ENCODE measurements around the gene AVL9. TPM values are rescaled to one million over a fixed set of nuclear protein-coding genes. Genes with fewer than 3 reads are reported as not detected.
"Not testable (repeated sequence)": the region's sequence is repeated elsewhere in the genome, so short reads cannot be mapped to it uniquely, and the experiment has no call there.

The AVL9 gene
- total and polyA plus RNA-seq, 2 experiments from 2014 or later = 13.1 to 33.8 TPM

GRCh38 chr7:32633446-32633845 is 138.2 kb downstream of the AVL9 start:
- H3K4me2 ChIP-seq; H3K79me2 ChIP-seq (replicated peaks; ENCODE audit: insufficient read depth); H4K20me1 ChIP-seq (replicated peaks; ENCODE audit: insufficient read depth); H3K27ac ChIP-seq (ENCODE audit: low read depth); H3K4me3 ChIP-seq; H3K9me2 ChIP-seq (ENCODE audit: insufficient read depth); H3K4me3 Mint-ChIP-seq; H3K36me3 Mint-ChIP-seq (ENCODE audit: low read depth); H3K4me1 ChIP-seq (ENCODE audit: insufficient read depth); DNase-seq (ENCODE audit: low spot score); H3F3A ChIP-seq (replicated peaks; ENCODE audit: low read depth); H3K9me3 Mint-ChIP-seq; H2AFZ ChIP-seq; H3K36me3 ChIP-seq (ENCODE audit: insufficient read depth); H3K27me3 Mint-ChIP-seq (ENCODE audit: insufficient read depth, low read depth, poor library complexity); H3K27me3 ChIP-seq (ENCODE audit: insufficient read depth): not testable (repeated sequence)
- Mint-ChIP-seq H3K4me1 (peaks cover 16% of the 10 kb centered on the region), H3K27ac (peak overlapping the region; percentile 74)
- ATAC-seq = peak; percentile 90

GRCh38 chr7:32634798-32635393 is 139.6 kb downstream of the AVL9 start:
- not testable (repeated sequence) for H3K4me3 Mint-ChIP-seq; H3K27me3 ChIP-seq (ENCODE audit: insufficient read depth); H3K27me3 Mint-ChIP-seq (ENCODE audit: insufficient read depth, low read depth, poor library complexity); H3K4me1 ChIP-seq (ENCODE audit: insufficient read depth); ATAC-seq; H4K20me1 ChIP-seq (replicated peaks; ENCODE audit: insufficient read depth); H3K79me2 ChIP-seq (replicated peaks; ENCODE audit: insufficient read depth); H3K36me3 ChIP-seq (ENCODE audit: insufficient read depth); DNase-seq (ENCODE audit: low spot score); H2AFZ ChIP-seq; H3K36me3 Mint-ChIP-seq (ENCODE audit: low read depth); H3K4me2 ChIP-seq; H3K27ac ChIP-seq (ENCODE audit: low read depth); H3K27ac Mint-ChIP-seq; H3K9me2 ChIP-seq (ENCODE audit: insufficient read depth); H3K4me3 ChIP-seq; H3F3A ChIP-seq (replicated peaks; ENCODE audit: low read depth); H3K9me3 Mint-ChIP-seq
- peaks cover 16% of the 10 kb centered on the region for H3K4me1 Mint-ChIP-seq

- H3K4me3 Mint-ChIP-seq; H3K4me3 ChIP-seq; H3K9me3 Mint-ChIP-seq; H3F3A ChIP-seq (replicated peaks; ENCODE audit: low read depth); H3K9me2 ChIP-seq (ENCODE audit: insufficient read depth); H3K27me3 ChIP-seq (ENCODE audit: insufficient read depth); H3K4me2 ChIP-seq; H3K79me2 ChIP-seq (replicated peaks; ENCODE audit: insufficient read depth); H4K20me1 ChIP-seq (replicated peaks; ENCODE audit: insufficient read depth); H3K27ac ChIP-seq (ENCODE audit: low read depth); H2AFZ ChIP-seq; H3K36me3 ChIP-seq (ENCODE audit: insufficient read depth); H3K27me3 Mint-ChIP-seq (ENCODE audit: insufficient read depth, low read depth, poor library complexity); H3K4me1 ChIP-seq (ENCODE audit: insufficient read depth); H3K36me3 Mint-ChIP-seq (ENCODE audit: low read depth); H3K27ac Mint-ChIP-seq: not testable (repeated sequence)
- DNase-seq (ENCODE audit: low spot score) (peak; percentile 45), ATAC-seq (peak; percentile 61)
- H3K4me1 Mint-ChIP-seq = peaks cover 16% of the 10 kb centered on the region
- TF ChIP-seq CTCF (conservative IDR thresholded peaks at IDR 0.05; ENCODE audit: low read depth in 2 of 2) = peak; percentile 29 to 38; a peak in 3 of 4 replicates
Observed at GRCh38 chr7:32636725-32637462, 141.6 kb downstream of the AVL9 start.

GRCh38 chr7:32637611-32638010 is 142.3 kb downstream of the AVL9 start:
- H3F3A ChIP-seq (replicated peaks; ENCODE audit: low read depth); H3K4me3 Mint-ChIP-seq; H4K20me1 ChIP-seq (replicated peaks; ENCODE audit: insufficient read depth); H3K27ac ChIP-seq (ENCODE audit: low read depth); H3K27me3 ChIP-seq (ENCODE audit: insufficient read depth); H3K4me3 ChIP-seq; H3K9me2 ChIP-seq (ENCODE audit: insufficient read depth); H3K27ac Mint-ChIP-seq; H3K9me3 Mint-ChIP-seq; H3K79me2 ChIP-seq (replicated peaks; ENCODE audit: insufficient read depth); H3K27me3 Mint-ChIP-seq (ENCODE audit: insufficient read depth, low read depth, poor library complexity); H3K4me1 ChIP-seq (ENCODE audit: insufficient read depth); ATAC-seq; H3K36me3 ChIP-seq (ENCODE audit: insufficient read depth); DNase-seq (ENCODE audit: low spot score); H2AFZ ChIP-seq; H3K36me3 Mint-ChIP-seq (ENCODE audit: low read depth); H3K4me2 ChIP-seq: not testable (repeated sequence)
- H3K4me1 Mint-ChIP-seq = peaks cover 16% of the 10 kb centered on the region

Other genes with a start within 250 kb of the AVL9 start
- gene LSM5, start 5.1 kb upstream of the AVL9 start, total RNA-seq (2014; rRNA removed; shearing (Covaris generic)) = 56.6 and 59.5 TPM in 2 replicates
- gene LSM5, start 5.1 kb upstream of the AVL9 start, polyA plus RNA-seq (2016; fragmentation: Nextera tagmentation; extraction: Ambion mirVana) = 469 and 513 TPM in 2 replicates